Progenitor cell of endocrine pancreas (in vitro differentiated cells): Measurements from ENCODE around the gene ATN1. TPM values are rescaled to one million over a fixed set of nuclear protein-coding genes. Genes with fewer than 3 reads are reported as not detected.

Experiments used
- DNase-seq: peaks from one replicate; pipeline ENCODE4 v3.0.0; 2021; ENCODE audit warnings: low spot score; ENCODE audit not compliant: unreplicated experiment
- H3K27ac Mint-ChIP-seq: 2 replicates; pipeline ENCODE4 v1.8.0; 2021; ENCODE audit warnings: mild to moderate bottlenecking, moderate library complexity, mixed read lengths
- H3K27me3 Mint-ChIP-seq: 2 replicates; pipeline ENCODE4 v1.8.0; 2021; ENCODE audit warnings: mixed read lengths
- H3K36me3 Mint-ChIP-seq: 2 replicates; pipeline ENCODE4 v1.8.0; 2022; ENCODE audit warnings: mixed read lengths; ENCODE audit not compliant: insufficient read depth
- H3K4me1 Mint-ChIP-seq: 2 replicates; pipeline ENCODE4 v1.8.0; 2021; ENCODE audit warnings: low read depth, mixed read lengths
- H3K4me3 Mint-ChIP-seq: 2 replicates; pipeline ENCODE4 v1.8.0; 2021; ENCODE audit warnings: low read depth, mild to moderate bottlenecking, moderate library complexity, mixed read lengths
- H3K9me3 Mint-ChIP-seq: 2 replicates; pipeline ENCODE4 v1.8.0; 2021; ENCODE audit warnings: low read depth, mixed read lengths
- CTCF ChIP-seq: fragments of 200-600 bp; sonication (generic); IDR thresholded peaks from one replicate; pipeline ENCODE4 v1.5.0; 2021; ENCODE audit warnings: antibody characterized with exemption, mild to moderate bottlenecking; ENCODE audit not compliant: unreplicated experiment
- microRNA-seq: library from miRNA; unstranded; fragments of <30 nt; microRNA quantifications from one replicate; pipeline ENCODE4 v1.1.0, GENCODE V29; 2020; ENCODE audit warnings: borderline number of aligned reads; ENCODE audit not compliant: unreplicated experiment
- total RNA-seq: library from RNA; stranded (reverse); gene quantifications from 2 replicates; pipeline ENCODE4 v1.2.1, GENCODE V29; 2021

The ATN1 gene
- total RNA-seq, 1 donor from 2014 or later = 250 TPM

GRCh38 chr12:6980075-6980474 is 52.3 kb downstream of the ATN1 start:
- H3K36me3 Mint-ChIP-seq = peaks cover 32% of the 10 kb centered on the region
- no peak for DNase-seq
- H3K27ac Mint-ChIP-seq = peak overlapping the region; percentile 83
- H3K4me1 Mint-ChIP-seq = peaks cover 17% of the 10 kb centered on the region
- no peak overlapping the region for H3K4me3 Mint-ChIP-seq
- H3K9me3 Mint-ChIP-seq = no peaks in the 10 kb centered on the region
- H3K27me3 Mint-ChIP-seq = no peaks in the 10 kb centered on the region
- no peak for TF ChIP-seq CTCF

DNA sequence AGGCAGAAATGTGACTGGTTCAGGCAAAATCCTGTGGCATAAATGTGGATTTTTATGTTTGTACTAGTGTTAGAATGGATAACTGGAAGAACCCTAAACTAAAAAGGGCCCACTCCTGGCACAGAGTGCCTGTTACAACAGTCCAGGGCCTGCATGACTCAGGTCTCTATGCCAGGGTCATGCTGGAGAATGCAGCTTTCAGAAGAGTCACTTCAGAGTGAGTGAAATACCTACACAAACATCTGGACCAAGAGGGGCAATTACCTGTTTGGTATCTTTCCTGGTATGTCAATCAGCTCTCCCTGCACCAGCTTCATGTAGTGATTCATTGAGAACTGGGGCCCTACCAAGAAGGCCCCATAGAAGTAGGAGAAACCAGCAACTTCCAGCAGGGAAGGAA is 53.0 kb downstream of the ATN1 start:
- Mint-ChIP-seq H3K27me3 (no peaks in the 10 kb centered on the region), H3K9me3 (no peaks in the 10 kb centered on the region), H3K27ac (peak overlapping the region; percentile 95), H3K36me3 (peaks cover 30% of the 10 kb centered on the region), H3K4me1 (peaks cover 17% of the 10 kb centered on the region), H3K4me3 (no peak overlapping the region)
- no peak for DNase-seq
- TF ChIP-seq CTCF = no peak

- H3K27ac Mint-ChIP-seq = peak overlapping the region; percentile 95
- peak overlapping the region; percentile 19 for H3K4me3 Mint-ChIP-seq
- no peak for TF ChIP-seq CTCF
- H3K27me3 Mint-ChIP-seq = no peaks in the 10 kb centered on the region
- H3K9me3 Mint-ChIP-seq = no peaks in the 10 kb centered on the region
- DNase-seq = no peak
- peaks cover 26% of the 10 kb centered on the region for H3K36me3 Mint-ChIP-seq
- H3K4me1 Mint-ChIP-seq = peaks cover 17% of the 10 kb centered on the region
These were observed 53.6 kb downstream of the ATN1 start for GRCh38 chr12:6981152-6982052.

GRCh38 chr12:6982532-6982931 is 54.8 kb downstream of the ATN1 start:
- no peak for DNase-seq
- H3K4me3 Mint-ChIP-seq = no peak overlapping the region
- no peak for TF ChIP-seq CTCF
- no peaks in the 10 kb centered on the region for H3K27me3 Mint-ChIP-seq
- H3K9me3 Mint-ChIP-seq = no peaks in the 10 kb centered on the region
- peaks cover 17% of the 10 kb centered on the region for H3K4me1 Mint-ChIP-seq
- H3K27ac Mint-ChIP-seq = peak overlapping the region; percentile 95
- H3K36me3 Mint-ChIP-seq = peaks cover 19% of the 10 kb centered on the region

DNA sequence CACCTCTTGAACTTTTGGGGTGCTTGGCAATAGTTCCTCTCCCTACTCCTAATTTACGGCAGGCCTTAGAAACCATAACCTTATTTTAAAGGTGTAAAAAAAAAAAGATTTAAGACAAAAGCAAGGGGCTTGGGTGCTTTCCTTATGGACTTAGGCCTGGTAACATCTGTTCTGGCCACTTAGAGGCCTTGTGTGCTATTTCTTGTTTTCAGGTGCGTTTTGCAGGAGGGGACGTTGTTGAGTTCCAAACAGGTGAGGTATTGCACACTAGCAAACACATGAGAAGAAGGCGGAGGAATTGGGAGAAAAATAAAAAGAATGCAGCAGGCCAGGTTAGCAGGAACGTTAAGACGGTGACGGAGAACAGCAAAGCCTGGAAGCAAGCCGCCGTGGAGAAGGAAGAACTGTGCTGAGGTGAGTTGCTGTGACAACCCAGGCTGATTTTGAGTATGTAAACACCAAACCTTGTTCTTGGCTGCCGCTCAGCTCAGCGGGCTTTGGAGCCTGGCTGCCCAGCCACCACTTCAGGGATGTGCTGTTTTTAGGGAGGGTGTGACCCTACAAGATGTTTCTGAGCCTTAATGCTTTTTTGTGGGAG is 60.3 kb downstream of the ATN1 start:
- H3K9me3 Mint-ChIP-seq = no peaks in the 10 kb centered on the region
- peak overlapping the region; percentile 67 for H3K27ac Mint-ChIP-seq
- TF ChIP-seq CTCF = no peak
- H3K4me1 Mint-ChIP-seq = peaks cover 3% of the 10 kb centered on the region
- no peaks in the 10 kb centered on the region for H3K27me3 Mint-ChIP-seq
- no peak overlapping the region for H3K4me3 Mint-ChIP-seq
- DNase-seq = no peak
- H3K36me3 Mint-ChIP-seq = peaks cover 14% of the 10 kb centered on the region

Small RNAs within 50 kb of the gene (microRNA-seq; reads per million reads assigned to microRNA genes)
- gene MIR141 (10,267 reads per million, percentile 93 among the genes with 10 or more reads in this experiment), gene MIR200C (74,537 reads per million, percentile 99 among the genes with 10 or more reads in this experiment)

Other genes starting within 250 kb of the ATN1 start
- gene ZNF384, start 238.6 kb upstream of the ATN1 start, total RNA-seq = 159 and 164 TPM in 2 replicates
- gene PIANP, start 227.1 kb upstream of the ATN1 start, total RNA-seq = 2.0 and 2.4 TPM in 2 replicates
- 42.6 and 45.5 TPM in 2 replicates for gene COPS7A, start 203.9 kb upstream of the ATN1 start, total RNA-seq
- gene MLF2, start 174.8 kb upstream of the ATN1 start, total RNA-seq = 281 and 305 TPM in 2 replicates
- gene PTMS, start 161.6 kb upstream of the ATN1 start, total RNA-seq = 414 and 480 TPM in 2 replicates
- 2.2 and 2.5 TPM in 2 replicates for gene LAG3, start 155.4 kb upstream of the ATN1 start, total RNA-seq
- gene CD4, start 138.4 kb upstream of the ATN1 start, total RNA-seq = 1.5 and 2.1 TPM in 2 replicates
- 5.5 and 6.3 TPM in 2 replicates for gene GPR162, start 106.1 kb upstream of the ATN1 start, total RNA-seq
- gene P3H3, start 99.6 kb upstream of the ATN1 start, total RNA-seq = 30.6 TPM in 2 replicates
- gene GNB3, start 87.0 kb upstream of the ATN1 start, total RNA-seq = 5.6 and 7.0 TPM in 2 replicates
- gene CDCA3, start 76.7 kb upstream of the ATN1 start, total RNA-seq = 36.1 and 40.6 TPM in 2 replicates
- 183 and 185 TPM in 2 replicates for gene USP5, start 75.8 kb upstream of the ATN1 start, total RNA-seq
- gene TPI1, start 60.4 kb upstream of the ATN1 start, total RNA-seq = 498 and 505 TPM in 2 replicates
- 11.7 and 15.7 TPM in 2 replicates for gene SPSB2, start 54.7 kb upstream of the ATN1 start, total RNA-seq
- 20.7 and 21.5 TPM in 2 replicates for gene LRRC23, start 23.1 kb upstream of the ATN1 start, total RNA-seq
- gene ENO2, start 13.4 kb upstream of the ATN1 start, total RNA-seq = 77.9 and 79.0 TPM in 2 replicates
- gene RNU7-1, start 15.9 kb downstream of the ATN1 start, total RNA-seq = not detected in 2 replicates
- gene C12orf57, start 16.1 kb downstream of the ATN1 start, total RNA-seq = 268 and 277 TPM in 2 replicates
- 65.4 and 70.2 TPM in 2 replicates for gene PTPN6, start 23.4 kb downstream of the ATN1 start, total RNA-seq
- gene PHB2, start 42.7 kb downstream of the ATN1 start, total RNA-seq = 339 and 353 TPM in 2 replicates
- 67.9 and 73.1 TPM in 2 replicates for gene EMG1, start 43.0 kb downstream of the ATN1 start, total RNA-seq
- 77.9 and 81.8 TPM in 2 replicates for gene LPCAT3, start 90.5 kb downstream of the ATN1 start, total RNA-seq
- 4.1 and 4.8 TPM in 2 replicates for gene C1S, start 132.8 kb downstream of the ATN1 start, total RNA-seq
- 10.2 and 10.3 TPM in 2 replicates for gene C1R, start 164.5 kb downstream of the ATN1 start, total RNA-seq
- gene C1RL, start 181.3 kb downstream of the ATN1 start, total RNA-seq = 95.9 and 105 TPM in 2 replicates
- 5.8 and 7.6 TPM in 2 replicates for gene RBP5, start 200.9 kb downstream of the ATN1 start, total RNA-seq
- gene CLSTN3, start 202.4 kb downstream of the ATN1 start, total RNA-seq = 202 and 204 TPM in 2 replicates